ENCODE results near the gene ALOXE3.

Gene ALOXE3

GRCh38 chr17:8159032-8159400 is 40.7 kb upstream of the ALOXE3 start:
- no peak for TF ChIP-seq GATA2 (IDR thresholded peaks at IDR 0.05; ENCODE audit: low read depth, low read length)

GRCh38 chr17:8158267-8159031 is 40.1 kb upstream of the ALOXE3 start:
- TF ChIP-seq GATA2 (IDR thresholded peaks at IDR 0.05; ENCODE audit: low read depth, low read length) = no peak
- no peak for TF ChIP-seq GATA3 (IDR thresholded peaks at IDR 0.05; ENCODE audit: low read depth, low read length)

- no peak for TF ChIP-seq GATA2 (IDR thresholded peaks at IDR 0.05; ENCODE audit: low read depth, low read length)
- TF ChIP-seq GATA3 (IDR thresholded peaks at IDR 0.05; ENCODE audit: low read depth, low read length) = no peak
Measured at GRCh38 chr17:8156246-8156992, 38.1 kb upstream of the ALOXE3 start.

GRCh38 chr17:8155996-8156245 is 37.6 kb upstream of the ALOXE3 start:
- TF ChIP-seq GATA2 (IDR thresholded peaks at IDR 0.05; ENCODE audit: low read depth, low read length) = no peak
- no peak for TF ChIP-seq GATA3 (IDR thresholded peaks at IDR 0.05; ENCODE audit: low read depth, low read length)

GRCh38 chr17:8155231-8155995 is 37.1 kb upstream of the ALOXE3 start:
- TF ChIP-seq GATA2 (IDR thresholded peaks at IDR 0.05; ENCODE audit: low read depth, low read length) (no peak), GATA3 (IDR thresholded peaks at IDR 0.05; ENCODE audit: low read depth, low read length) (no peak)

GRCh38 chr17:8154608-8155155 is 36.4 kb upstream of the ALOXE3 start:
- TF ChIP-seq GATA2 (IDR thresholded peaks at IDR 0.05; ENCODE audit: low read depth, low read length) (no peak), GATA3 (IDR thresholded peaks at IDR 0.05; ENCODE audit: low read depth, low read length) (no peak)

GRCh38 chr17:8153957-8154607 is 35.8 kb upstream of the ALOXE3 start:
- TF ChIP-seq GATA3 (IDR thresholded peaks at IDR 0.05; ENCODE audit: low read depth, low read length) (no peak), GATA2 (IDR thresholded peaks at IDR 0.05; ENCODE audit: low read depth, low read length) (no peak)

- no peak for TF ChIP-seq GATA3 (IDR thresholded peaks at IDR 0.05; ENCODE audit: low read depth, low read length)
- TF ChIP-seq GATA2 (IDR thresholded peaks at IDR 0.05; ENCODE audit: low read depth, low read length) = no peak
Measured at GRCh38 chr17:8153525-8153956, 35.2 kb upstream of the ALOXE3 start.

GRCh38 chr17:8153031-8153451 is 34.7 kb upstream of the ALOXE3 start:
- TF ChIP-seq GATA2 (IDR thresholded peaks at IDR 0.05; ENCODE audit: low read depth, low read length) = no peak
- TF ChIP-seq GATA3 (IDR thresholded peaks at IDR 0.05; ENCODE audit: low read depth, low read length) = no peak

GRCh38 chr17:8152112-8152775 is 33.9 kb upstream of the ALOXE3 start, which contains the start of gene PER1:
PER1 (minus strand) TSS chr17:8152404; CDS start chr17:8150706, 1,698 bp downstream.
- TF ChIP-seq GATA2 (IDR thresholded peaks at IDR 0.05; ENCODE audit: low read depth, low read length) = no peak; the same call in 1 of the 2 replicates
- no peak for TF ChIP-seq GATA3 (IDR thresholded peaks at IDR 0.05; ENCODE audit: low read depth, low read length)

- TF ChIP-seq GATA3 (IDR thresholded peaks at IDR 0.05; ENCODE audit: low read depth, low read length) (no peak), GATA2 (IDR thresholded peaks at IDR 0.05; ENCODE audit: low read depth, low read length) (no peak)
Measured at GRCh38 chr17:8151641-8152111, 33.4 kb upstream of the ALOXE3 start.

- TF ChIP-seq GATA3 (IDR thresholded peaks at IDR 0.05; ENCODE audit: low read depth, low read length) = no peak
- TF ChIP-seq GATA2 (IDR thresholded peaks at IDR 0.05; ENCODE audit: low read depth, low read length) = no peak
Measured at GRCh38 chr17:8151120-8151640, 32.9 kb upstream of the ALOXE3 start.

All from SH-SY5Y (cell line).